ENCODE data around the gene COPS2. TPM values are rescaled to one million over a fixed set of nuclear protein-coding genes. Genes with fewer than 3 reads are reported as not detected.
"Not testable (repeated sequence)": the region's sequence is repeated elsewhere in the genome, so short reads cannot be mapped to it uniquely, and the experiment has no call there.

Gene COPS2
- total RNA-seq, 3 donors from 2014 or later: 38.4 to 102 (median 43.5) TPM

DNA sequence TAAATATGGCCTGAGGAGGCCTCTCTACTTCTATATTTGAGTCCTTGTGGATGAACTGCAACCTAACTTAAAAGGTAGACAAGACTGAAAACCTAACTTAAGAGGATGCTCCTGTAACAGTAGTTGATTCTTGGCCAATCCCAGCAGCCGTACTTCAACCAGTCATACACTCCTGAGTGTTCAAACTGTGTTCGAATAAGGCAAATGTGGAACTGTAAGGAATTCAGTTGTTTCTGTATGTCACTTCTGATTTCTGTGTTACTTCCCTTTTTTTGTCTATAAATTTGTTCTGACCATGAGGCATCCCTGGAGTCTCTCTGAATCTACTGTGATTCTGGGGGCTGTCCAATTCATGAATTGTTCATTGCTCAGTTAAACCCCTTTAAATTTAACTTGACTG is 35.2 kb upstream of the COPS2 start:
- intact Hi-C loops (cut with DNase I, micrococcal nuclease): no loop called here
- no peaks in the 10 kb centered on the region for H3K9me3 ChIP-seq
- DNase-seq (no peak), ATAC-seq (no peak)
- H3K36me3 ChIP-seq (ENCODE audit: low read depth): no peaks in the 10 kb centered on the region
- H3K4me3 ChIP-seq: no peak overlapping the region
- TF ChIP-seq, protein P1, sequence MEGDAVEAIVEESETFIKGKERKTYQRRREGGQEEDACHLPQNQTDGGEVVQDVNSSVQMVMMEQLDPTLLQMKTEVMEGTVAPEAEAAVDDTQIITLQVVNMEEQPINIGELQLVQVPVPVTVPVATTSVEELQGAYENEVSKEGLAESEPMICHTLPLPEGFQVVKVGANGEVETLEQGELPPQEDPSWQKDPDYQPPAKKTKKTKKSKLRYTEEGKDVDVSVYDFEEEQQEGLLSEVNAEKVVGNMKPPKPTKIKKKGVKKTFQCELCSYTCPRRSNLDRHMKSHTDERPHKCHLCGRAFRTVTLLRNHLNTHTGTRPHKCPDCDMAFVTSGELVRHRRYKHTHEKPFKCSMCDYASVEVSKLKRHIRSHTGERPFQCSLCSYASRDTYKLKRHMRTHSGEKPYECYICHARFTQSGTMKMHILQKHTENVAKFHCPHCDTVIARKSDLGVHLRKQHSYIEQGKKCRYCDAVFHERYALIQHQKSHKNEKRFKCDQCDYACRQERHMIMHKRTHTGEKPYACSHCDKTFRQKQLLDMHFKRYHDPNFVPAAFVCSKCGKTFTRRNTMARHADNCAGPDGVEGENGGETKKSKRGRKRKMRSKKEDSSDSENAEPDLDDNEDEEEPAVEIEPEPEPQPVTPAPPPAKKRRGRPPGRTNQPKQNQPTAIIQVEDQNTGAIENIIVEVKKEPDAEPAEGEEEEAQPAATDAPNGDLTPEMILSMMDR (IDR thresholded peaks at IDR 0.05): no peak
- H3K4me1 ChIP-seq (ENCODE audit: low read depth): no peaks in the 10 kb centered on the region

DNA sequence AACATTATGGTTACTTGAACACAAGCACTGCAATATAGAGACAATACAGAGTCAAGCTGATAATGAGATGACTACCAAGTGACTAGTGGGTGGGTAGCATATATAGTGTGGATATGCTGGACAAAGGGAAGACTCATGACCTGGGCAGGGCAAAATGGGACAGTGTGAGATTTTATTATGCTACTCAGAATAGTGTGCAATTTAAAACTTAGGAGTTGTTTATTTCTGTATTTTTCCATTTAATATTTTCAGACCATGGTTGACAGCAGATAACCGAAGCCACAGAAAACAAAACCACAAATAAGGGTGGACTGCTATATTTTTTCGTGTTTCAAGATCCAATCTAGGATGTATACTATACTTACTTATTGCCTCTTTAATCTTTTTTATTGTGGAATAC is 34.2 kb upstream of the COPS2 start:
- H3K9me3 ChIP-seq: no peaks in the 10 kb centered on the region
- TF ChIP-seq, protein P1 (IDR thresholded peaks at IDR 0.05): no peak
- ATAC-seq: no peak
- no peak for DNase-seq
- intact Hi-C loops (cut with DNase I, micrococcal nuclease): no loop called here
- no peaks in the 10 kb centered on the region for H3K4me1 ChIP-seq (ENCODE audit: low read depth)
- no peaks in the 10 kb centered on the region for H3K36me3 ChIP-seq (ENCODE audit: low read depth)
- no peak overlapping the region for H3K4me3 ChIP-seq

DNA sequence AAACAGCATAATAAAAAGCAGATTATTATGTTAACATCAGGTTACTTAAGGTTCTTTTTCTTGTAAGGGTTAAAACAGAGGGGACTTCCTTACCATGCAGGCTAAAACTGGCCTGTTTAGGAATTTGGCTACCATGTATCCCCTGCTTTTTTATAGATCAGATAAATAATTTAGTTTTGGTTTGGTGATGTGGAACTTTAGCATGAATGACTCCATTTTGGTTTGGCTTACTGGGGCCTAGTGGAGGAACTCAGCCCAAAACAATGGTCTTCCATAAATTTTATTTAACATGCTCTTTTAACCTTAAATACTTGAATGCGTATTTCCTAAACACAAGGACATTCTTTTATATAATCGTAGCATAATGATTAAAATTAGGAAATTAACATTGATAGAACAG is 33.5 kb upstream of the COPS2 start:
- Histone ChIP-seq H3K36me3 (ENCODE audit: low read depth) (no peaks in the 10 kb centered on the region), H3K4me3 (no peak overlapping the region), H3K4me1 (ENCODE audit: low read depth) (no peaks in the 10 kb centered on the region), H3K9me3 (no peaks in the 10 kb centered on the region)
- TF ChIP-seq, protein P1 (IDR thresholded peaks at IDR 0.05): no peak
- intact Hi-C loops (cut with DNase I, micrococcal nuclease): no loop called here
- ATAC-seq (no peak), DNase-seq (no peak)

DNA sequence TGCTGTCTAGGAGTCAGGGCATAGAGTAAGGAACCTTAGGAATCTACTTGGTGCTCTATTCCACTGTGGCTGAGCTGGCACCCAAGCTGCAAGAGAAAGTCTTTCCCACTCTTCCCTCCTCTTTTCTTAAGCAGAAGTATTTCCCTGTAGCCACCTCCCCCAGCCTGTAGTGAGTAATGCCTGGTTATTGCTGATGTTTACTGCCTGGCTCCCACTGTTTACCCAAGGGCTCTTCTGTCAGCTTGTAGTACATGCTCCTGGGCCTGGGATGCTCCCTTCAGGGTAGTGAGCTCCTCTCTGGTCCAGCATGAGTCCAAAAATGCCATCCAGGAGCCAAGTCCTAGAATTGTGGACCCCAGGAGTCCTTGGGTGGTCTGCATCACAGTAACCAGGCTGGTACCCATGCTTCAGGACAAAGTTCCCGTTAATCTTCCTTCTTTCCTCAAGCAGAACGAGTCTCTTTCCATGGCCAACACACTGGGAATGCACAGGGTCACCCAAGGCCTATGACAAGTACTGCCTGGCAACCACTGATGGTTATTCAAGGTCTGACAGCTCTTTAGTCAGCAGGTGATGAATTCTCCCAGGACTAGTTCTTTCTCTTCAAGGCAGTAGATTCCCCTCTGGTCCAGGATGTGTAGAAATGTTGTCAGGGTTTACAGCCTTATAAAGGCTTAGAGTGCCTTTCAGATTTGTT is 32.3 kb upstream of the COPS2 start:
- intact Hi-C loops (cut with DNase I, micrococcal nuclease): no loop called here
- ATAC-seq: peak; percentile 65
- no peak for DNase-seq
- TF ChIP-seq, protein P1 (IDR thresholded peaks at IDR 0.05): no peak
- H3K4me1 ChIP-seq (ENCODE audit: low read depth): no peaks in the 10 kb centered on the region
- no peaks in the 10 kb centered on the region for H3K9me3 ChIP-seq
- H3K36me3 ChIP-seq (ENCODE audit: low read depth): no peaks in the 10 kb centered on the region
- no peak overlapping the region for H3K4me3 ChIP-seq

DNA sequence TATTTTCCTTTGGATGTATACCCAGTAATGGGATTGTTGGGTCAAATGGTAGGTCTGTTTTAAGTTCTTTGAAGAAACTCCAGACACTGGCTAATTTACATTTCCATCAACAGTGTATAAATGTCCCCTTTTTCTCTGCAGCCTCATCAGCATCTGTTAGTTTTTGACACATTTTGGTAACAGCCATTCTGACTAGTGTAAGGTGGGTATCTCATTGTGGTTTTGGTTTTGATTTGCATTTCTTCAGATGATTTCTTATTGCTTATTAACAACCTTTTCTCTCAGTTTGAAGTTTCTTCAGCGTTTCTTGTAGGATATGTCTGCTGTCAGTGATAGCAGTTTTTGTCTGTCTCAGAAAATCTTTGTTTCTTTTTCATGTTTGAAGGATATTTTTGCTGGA is 30.1 kb upstream of the COPS2 start:
- no peak overlapping the region for H3K4me3 ChIP-seq
- H3K36me3 ChIP-seq (ENCODE audit: low read depth): no peaks in the 10 kb centered on the region
- DNase-seq (no peak), ATAC-seq (no peak)
- intact Hi-C loops (cut with DNase I, micrococcal nuclease): no loop called here
- H3K4me1 ChIP-seq (ENCODE audit: low read depth): no peaks in the 10 kb centered on the region
- H3K9me3 ChIP-seq: no peaks in the 10 kb centered on the region
- TF ChIP-seq, protein P1 (IDR thresholded peaks at IDR 0.05): no peak

DNA sequence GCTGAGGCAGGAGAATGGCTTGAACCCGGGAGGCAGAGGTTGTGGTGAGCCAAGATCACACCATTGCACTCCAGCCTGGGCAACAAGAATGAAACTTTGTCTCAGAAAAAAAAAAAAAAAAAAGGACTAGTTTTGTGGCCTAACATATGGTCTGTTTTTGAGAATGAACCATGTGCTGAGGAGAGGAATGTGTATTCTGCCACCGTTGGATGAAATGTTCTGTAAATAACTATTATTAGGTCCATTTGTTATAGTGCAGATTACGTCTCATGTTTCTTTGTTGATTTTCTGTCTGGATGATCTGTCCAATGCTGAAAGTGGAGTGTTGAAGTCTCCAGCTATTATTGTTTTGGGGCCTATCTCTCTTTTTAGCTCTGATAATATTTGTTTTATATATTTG is 28.3 kb upstream of the COPS2 start:
- DNase-seq; intact Hi-C loops (cut with DNase I, micrococcal nuclease); H3K36me3 ChIP-seq (ENCODE audit: low read depth); H3K9me3 ChIP-seq; H3K4me1 ChIP-seq (ENCODE audit: low read depth); ATAC-seq; H3K4me3 ChIP-seq: not testable (repeated sequence)

Measured in mucosa of descending colon (tissue), 3 donors.